Measurements from ENCODE around the gene HLCS. TPM values are rescaled to one million over a fixed set of nuclear protein-coding genes. Genes with fewer than 3 reads are reported as not detected.

HLCS gene
- polyA plus RNA-seq, 1 experiment, result 16.9 TPM

GRCh38 chr21:36765229-36765628 lies 201.2 kb downstream of the HLCS start:
- ChIA-PET POLR2A (no interaction called here), CTCF (no interaction called here)
- no peak for TF ChIP-seq CTCF (IDR thresholded peaks at IDR 0.05; ENCODE audit: insufficient read depth, low read depth, low read length)
- Histone ChIP-seq H3K36me3 (ENCODE audit: control insufficient read depth, insufficient read depth, low read length) (no peaks in the 10 kb centered on the region), H3K4me3 (ENCODE audit: low read depth, low read length) (no peak overlapping the region), H3K27me3 (ENCODE audit: control insufficient read depth, insufficient read depth, low read length) (no peaks in the 10 kb centered on the region)
- DNase-seq (ENCODE audit: low read depth), result no peak

GRCh38 chr21:36763305-36763704 lies 203.2 kb downstream of the HLCS start:
- ChIA-PET CTCF (interaction anchor here (1.2 to 1.4 kb wide), 3 partner anchors 15 to 154 kb away, joined by 3 to 9 read pairs (median 3); no protein-coding TSS in a partner anchor), POLR2A (no interaction called here)
- H3K36me3 ChIP-seq (ENCODE audit: control insufficient read depth, insufficient read depth, low read length), result no peaks in the 10 kb centered on the region
- H3K27me3 ChIP-seq (ENCODE audit: control insufficient read depth, insufficient read depth, low read length), result no peaks in the 10 kb centered on the region
- no peak overlapping the region for H3K4me3 ChIP-seq (ENCODE audit: low read depth, low read length)
- no peak for TF ChIP-seq CTCF (IDR thresholded peaks at IDR 0.05; ENCODE audit: insufficient read depth, low read depth, low read length)
- DNase-seq (ENCODE audit: low read depth), result no peak

GRCh38 chr21:36762642-36763041 lies 203.8 kb downstream of the HLCS start:
- POLR2A ChIA-PET, result no interaction called here
- TF ChIP-seq CTCF (IDR thresholded peaks at IDR 0.05; ENCODE audit: insufficient read depth, low read depth, low read length), result no peak
- CTCF ChIA-PET, result interaction anchor here (1.3 kb wide), 1 partner anchor 22 kb away, joined by 3 read pairs; no protein-coding TSS in a partner anchor
- no peak overlapping the region for H3K4me3 ChIP-seq (ENCODE audit: low read depth, low read length)
- H3K36me3 ChIP-seq (ENCODE audit: control insufficient read depth, insufficient read depth, low read length), result no peaks in the 10 kb centered on the region
- H3K27me3 ChIP-seq (ENCODE audit: control insufficient read depth, insufficient read depth, low read length), result no peaks in the 10 kb centered on the region
- no peak for DNase-seq (ENCODE audit: low read depth)

- no peaks in the 10 kb centered on the region for H3K27me3 ChIP-seq (ENCODE audit: control insufficient read depth, insufficient read depth, low read length)
- no peak for DNase-seq (ENCODE audit: low read depth)
- POLR2A ChIA-PET, result no interaction called here
- CTCF ChIA-PET, result interaction anchor here (1.1 kb wide), 1 partner anchor 15 kb away, joined by 3 read pairs; no protein-coding TSS in a partner anchor
- no peak overlapping the region for H3K4me3 ChIP-seq (ENCODE audit: low read depth, low read length)
- TF ChIP-seq CTCF (IDR thresholded peaks at IDR 0.05; ENCODE audit: insufficient read depth, low read depth, low read length), result no peak
- H3K36me3 ChIP-seq (ENCODE audit: control insufficient read depth, insufficient read depth, low read length), result no peaks in the 10 kb centered on the region
Observed at GRCh38 chr21:36761685-36762084, 204.8 kb downstream of the HLCS start.

- ChIA-PET CTCF (interaction anchor here (1.0 to 1.4 kb wide), 3 partner anchors 14 to 95 kb away, joined by 3 read pairs; no protein-coding TSS in a partner anchor), POLR2A (no interaction called here)
- Histone ChIP-seq H3K36me3 (ENCODE audit: control insufficient read depth, insufficient read depth, low read length) (no peaks in the 10 kb centered on the region), H3K4me3 (ENCODE audit: low read depth, low read length) (no peak overlapping the region), H3K27me3 (ENCODE audit: control insufficient read depth, insufficient read depth, low read length) (no peaks in the 10 kb centered on the region)
- TF ChIP-seq CTCF (IDR thresholded peaks at IDR 0.05; ENCODE audit: insufficient read depth, low read depth, low read length), result no peak
- no peak for DNase-seq (ENCODE audit: low read depth)
Observed at GRCh38 chr21:36759348-36760083, 207.0 kb downstream of the HLCS start.

Measured in BJ (cell line).